HL-60 (cell line): ENCODE measurements around the gene COL2A1.

Experiments
- CTCF ChIP-seq: IDR thresholded peaks from one replicate; pipeline ENCODE4 v1.5.1; 2011; ENCODE audit warnings: low read length, control low read depth, inconsistent platforms; ENCODE audit not compliant: insufficient read depth
- GABPA ChIP-seq: IDR thresholded peaks from 2 replicates; pipeline ENCODE4 v1.6.1; 2012; ENCODE audit warnings: low read depth
- REST ChIP-seq: IDR thresholded peaks from 2 replicates; pipeline ENCODE4 v1.6.1; 2012; ENCODE audit warnings: low read depth; ENCODE audit not compliant: insufficient replicate concordance

- TF ChIP-seq CTCF (no peak), REST (no peak), GABPA (no peak)
Measured at GRCh38 chr12:47969845-47970244, 34.4 kb downstream of the COL2A1 start.
